Stomach (tissue), 4 donors: ENCODE results near the gene PLEKHG3.

Source experiments
- EP300 ChIP-seq: sonication (generic); formaldehyde crosslinking; IDR thresholded peaks from one replicate; pipeline ENCODE4 v1.6.1; 2017; ENCODE audit warnings: antibody characterized with exemption
- POLR2A ChIP-seq, 4 donors: fragments of 450-650 bp; IDR thresholded peaks; one replicate each; pipeline ENCODE4 v1.6.1; 2016; ENCODE audit warnings: antibody characterized with exemption in 4 of 4, control low read depth in 2 of 4, mild to moderate bottlenecking in 1 of 4, moderate library complexity in 1 of 4

GRCh38 chr14:64671591-64671990 lies 32.6 kb upstream of the PLEKHG3 start:
- TF ChIP-seq POLR2A (IDR thresholded peaks at IDR 0.05): no peak
- no peak for TF ChIP-seq EP300
